GM20000 (cell line): ENCODE data around the gene PSMG4.

Experiments
- DNase-seq: peaks from one replicate; pipeline ENCODE4 v3.0.0; 2012; ENCODE audit warnings: low spot score
- TF ChIP-seq, protein P1 (sequence below): IDR thresholded peaks from 2 replicates; pipeline ENCODE4 v1.5.1; 2012; ENCODE audit warnings: mild to moderate bottlenecking, control low read depth; ENCODE audit errors: extremely low read depth, missing control alignments

PSMG4 gene

DNA sequence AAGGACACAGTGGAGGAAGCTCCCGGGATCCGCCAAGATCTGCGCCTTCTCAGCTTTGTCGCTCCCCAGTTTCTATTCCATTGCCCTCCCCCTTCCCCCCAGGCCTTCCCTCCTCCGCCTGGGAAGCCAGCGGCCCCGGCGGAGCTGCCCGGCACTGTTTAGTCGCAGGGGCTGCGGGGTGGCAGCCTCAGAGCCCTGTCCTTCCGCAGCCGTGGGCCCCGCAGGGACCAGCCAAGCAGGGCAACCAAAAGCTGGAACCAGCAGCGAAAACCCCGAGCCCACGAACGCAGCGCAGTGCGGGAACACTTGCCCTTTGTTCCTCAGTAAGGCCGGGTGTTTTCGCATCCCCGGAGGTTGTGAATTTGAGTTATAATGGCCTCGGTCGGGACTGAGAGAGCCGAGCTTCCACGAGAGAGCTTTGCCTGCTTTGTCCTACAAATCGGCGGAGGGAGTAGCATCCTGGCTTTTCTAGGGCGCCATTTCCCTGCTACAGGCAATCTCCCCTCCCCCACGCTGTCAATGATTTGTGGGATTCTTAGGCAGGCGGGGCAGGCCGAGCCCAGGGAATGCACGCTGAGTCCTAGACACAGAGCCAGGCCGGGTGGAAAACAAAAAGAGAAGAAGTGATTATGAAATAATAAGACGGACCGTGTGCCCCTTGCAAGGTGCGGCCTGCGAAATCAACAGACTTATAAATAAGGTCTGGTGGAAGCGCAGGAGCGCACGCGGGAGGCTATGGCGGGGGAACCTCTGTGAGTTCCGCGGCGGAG is 27.3 kb upstream of the PSMG4 start:
- TF ChIP-seq, protein P1, sequence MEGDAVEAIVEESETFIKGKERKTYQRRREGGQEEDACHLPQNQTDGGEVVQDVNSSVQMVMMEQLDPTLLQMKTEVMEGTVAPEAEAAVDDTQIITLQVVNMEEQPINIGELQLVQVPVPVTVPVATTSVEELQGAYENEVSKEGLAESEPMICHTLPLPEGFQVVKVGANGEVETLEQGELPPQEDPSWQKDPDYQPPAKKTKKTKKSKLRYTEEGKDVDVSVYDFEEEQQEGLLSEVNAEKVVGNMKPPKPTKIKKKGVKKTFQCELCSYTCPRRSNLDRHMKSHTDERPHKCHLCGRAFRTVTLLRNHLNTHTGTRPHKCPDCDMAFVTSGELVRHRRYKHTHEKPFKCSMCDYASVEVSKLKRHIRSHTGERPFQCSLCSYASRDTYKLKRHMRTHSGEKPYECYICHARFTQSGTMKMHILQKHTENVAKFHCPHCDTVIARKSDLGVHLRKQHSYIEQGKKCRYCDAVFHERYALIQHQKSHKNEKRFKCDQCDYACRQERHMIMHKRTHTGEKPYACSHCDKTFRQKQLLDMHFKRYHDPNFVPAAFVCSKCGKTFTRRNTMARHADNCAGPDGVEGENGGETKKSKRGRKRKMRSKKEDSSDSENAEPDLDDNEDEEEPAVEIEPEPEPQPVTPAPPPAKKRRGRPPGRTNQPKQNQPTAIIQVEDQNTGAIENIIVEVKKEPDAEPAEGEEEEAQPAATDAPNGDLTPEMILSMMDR = no peak
- no peak for DNase-seq

DNA sequence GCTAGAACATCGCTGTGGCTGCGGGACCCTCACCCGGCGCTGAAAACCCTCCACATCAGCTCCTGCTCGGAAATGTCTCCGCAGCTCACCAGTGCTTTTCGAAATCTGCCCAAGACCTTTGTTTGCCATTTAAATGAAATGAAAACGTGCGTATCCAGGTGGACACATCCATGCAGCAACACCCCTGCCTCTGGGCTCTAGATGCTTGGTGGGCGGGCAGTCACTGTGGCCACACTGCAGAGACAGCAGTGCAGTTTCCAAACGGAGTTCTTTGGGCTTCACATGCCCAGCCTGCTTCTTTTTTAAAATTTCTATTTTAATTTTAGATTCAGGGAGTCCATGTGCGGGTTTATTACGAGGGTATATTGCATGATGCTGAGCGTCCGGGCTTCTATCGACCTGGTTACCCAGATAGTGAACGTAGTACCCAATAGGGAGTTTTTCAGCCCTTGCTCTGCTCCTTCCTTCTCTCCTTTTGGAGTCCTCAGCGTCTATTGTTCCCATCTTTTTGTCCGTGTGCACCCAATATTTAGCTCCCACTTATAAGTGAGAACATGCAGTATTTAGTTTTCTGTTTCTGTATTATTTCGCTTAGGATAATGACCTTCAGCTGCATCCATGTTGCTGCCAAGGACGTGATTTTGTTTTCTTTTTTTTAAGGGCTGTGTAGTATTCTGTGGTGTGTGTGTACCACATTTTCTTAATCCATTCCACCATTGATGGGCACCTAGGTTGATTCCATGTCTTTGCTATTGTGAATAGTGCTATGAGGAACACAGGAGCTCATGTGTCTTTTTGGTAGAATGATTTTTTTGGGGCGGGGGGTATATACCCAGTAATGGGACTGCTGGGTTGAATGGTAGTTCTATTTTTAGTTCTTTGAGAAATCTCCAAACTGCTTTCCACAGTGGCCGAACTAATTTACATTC is 26.5 kb upstream of the PSMG4 start:
- TF ChIP-seq, protein P1 = no peak
- DNase-seq = no peak

DNA sequence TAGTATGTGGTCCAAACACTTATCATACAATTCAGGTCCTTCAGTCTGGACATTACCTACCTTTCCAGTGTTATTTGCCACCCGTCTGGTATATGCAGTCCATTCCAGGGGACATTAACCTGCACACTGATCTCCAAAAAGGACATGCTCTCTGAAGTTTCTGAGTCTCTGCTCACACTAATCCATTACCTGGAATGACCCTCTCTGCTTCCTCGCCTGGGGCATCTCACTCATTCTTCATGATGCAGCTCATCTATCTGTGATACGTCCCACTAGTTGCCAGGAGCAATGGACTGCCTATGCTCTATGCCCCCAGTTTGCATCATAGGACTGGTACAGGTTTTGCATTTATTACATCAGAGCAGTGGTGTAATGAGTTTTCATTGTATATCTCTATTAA is 25.4 kb upstream of the PSMG4 start:
- no peak for DNase-seq
- TF ChIP-seq, protein P1 = no peak

DNA sequence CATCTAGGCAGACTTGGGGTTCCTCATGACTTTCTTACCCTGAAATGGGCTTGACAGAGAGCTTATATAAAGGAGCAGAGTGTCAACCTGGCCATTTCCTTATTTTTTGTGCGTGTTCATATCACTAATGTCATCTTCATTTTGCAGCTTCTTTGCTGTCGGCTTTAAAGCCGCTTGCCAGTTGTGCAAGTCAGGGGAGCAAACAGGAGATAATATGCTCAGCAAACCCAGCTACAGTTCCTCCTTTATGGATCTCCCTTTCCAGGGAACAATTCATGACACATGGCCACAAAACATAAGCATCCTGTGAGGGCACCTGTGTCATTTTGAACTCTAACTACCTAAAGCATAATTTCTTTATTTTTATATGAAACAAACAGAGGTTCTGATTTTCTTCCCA is 24.8 kb upstream of the PSMG4 start:
- TF ChIP-seq, protein P1 = no peak
- no peak for DNase-seq

DNA sequence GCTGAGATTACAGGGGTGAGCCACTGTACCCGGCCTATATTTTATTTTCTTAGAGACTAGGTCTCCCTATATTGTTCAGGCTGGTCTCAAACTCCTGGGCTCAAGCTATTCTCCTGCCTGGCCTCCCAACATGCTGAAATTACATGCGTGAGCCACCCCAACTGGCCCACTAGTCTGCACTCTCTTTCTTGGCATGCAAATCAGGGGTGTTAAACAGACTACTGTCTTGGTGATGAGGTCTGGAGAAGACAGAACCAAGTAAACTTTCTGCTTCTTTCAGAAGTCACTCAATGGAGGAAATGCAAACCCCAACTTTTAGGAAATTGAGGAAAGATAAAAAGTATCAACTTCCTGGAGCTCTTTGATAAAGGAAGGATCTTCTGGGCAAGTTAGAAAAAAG is 23.3 kb upstream of the PSMG4 start:
- no peak for DNase-seq
- TF ChIP-seq, protein P1 = no peak

DNA sequence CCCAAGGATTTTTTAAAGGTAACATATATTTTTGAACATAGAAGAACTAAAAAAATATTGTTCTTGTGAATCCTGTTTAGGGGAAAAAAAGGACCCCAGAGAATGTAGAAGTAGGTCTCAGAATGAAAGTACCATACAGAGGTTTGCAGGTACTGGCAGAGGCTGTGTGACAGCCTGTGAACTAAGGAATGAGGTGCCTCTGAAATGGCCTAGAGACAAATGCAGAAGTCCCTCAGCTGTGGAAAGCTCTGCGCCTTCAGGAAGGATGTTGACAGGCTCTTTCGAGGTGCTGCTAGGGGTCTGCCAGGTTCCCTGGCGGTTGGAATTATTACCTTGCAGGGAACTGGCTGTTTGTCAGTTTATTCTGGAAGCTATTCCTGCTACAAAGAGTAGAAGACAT is 22.7 kb upstream of the PSMG4 start:
- TF ChIP-seq, protein P1 = no peak
- no peak for DNase-seq

DNA sequence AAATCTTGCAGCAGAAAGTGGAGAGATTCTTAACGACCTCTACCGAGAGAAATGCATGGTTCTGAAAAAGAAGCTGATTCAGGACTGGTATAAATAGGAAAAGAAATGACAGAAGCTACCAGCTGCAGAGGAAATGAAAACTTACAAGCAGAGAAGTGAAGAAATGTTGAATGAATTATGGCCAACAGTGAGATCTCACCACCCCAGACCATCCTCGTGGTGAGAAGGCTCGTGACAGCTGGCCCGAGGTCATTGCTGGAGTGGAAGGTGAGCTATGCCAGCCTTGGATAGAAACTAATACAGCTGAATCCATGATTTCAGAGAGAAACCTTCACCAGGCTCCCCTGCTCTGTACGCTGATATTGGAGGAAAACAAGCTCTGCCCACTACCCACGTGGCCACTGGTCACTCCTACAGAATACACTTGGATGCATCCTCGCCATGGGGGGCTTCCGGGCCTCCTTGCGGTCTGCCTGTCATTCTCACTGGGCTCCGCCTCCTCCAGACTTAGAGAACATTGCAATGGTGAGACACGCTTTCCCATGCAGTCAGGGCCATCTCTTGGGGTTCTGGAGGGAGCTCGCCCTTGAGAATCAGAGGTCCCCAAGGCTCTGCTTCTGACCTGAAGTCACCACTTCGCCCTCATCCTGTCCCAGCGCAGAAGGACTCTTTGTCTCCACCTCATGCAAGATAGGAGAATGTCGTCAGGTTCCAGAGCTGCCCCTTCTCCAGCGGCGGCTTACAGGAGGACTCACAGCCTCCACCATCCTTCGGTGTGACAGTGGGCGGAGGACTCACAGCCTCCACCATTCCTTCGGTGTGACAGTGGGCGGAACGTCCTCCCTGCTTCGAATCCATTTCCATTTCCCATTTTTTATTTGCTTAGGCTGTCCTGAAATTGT is 20.7 kb upstream of the PSMG4 start:
- TF ChIP-seq, protein P1 = no peak

More for the DNA sequence above, 20.7 kb upstream of the PSMG4 start:
- no peak for DNase-seq
